AG10803 (cell line): Measurements from ENCODE around the gene RPS15.

ENCODE experiments used
- DNase-seq: peaks from one replicate; pipeline ENCODE4 v3.0.0; 2010; ENCODE audit warnings: low read depth
- H3K4me3 ChIP-seq: 2 replicates; pipeline ENCODE4 v1.5.1; 2011; ENCODE audit warnings: mild to moderate bottlenecking, low read length, control low read depth
- CTCF ChIP-seq: conservative IDR thresholded peaks from 2 replicates; pipeline ENCODE4 v1.5.1; 2011; ENCODE audit warnings: mild to moderate bottlenecking, low read length, control low read depth, inconsistent platforms

Gene RPS15

GRCh38 chr19:1406774-1407527, 31.2 kb upstream of the RPS15 start:
- peak; percentile 98 for DNase-seq
- H3K4me3 ChIP-seq: peak overlapping the region; percentile 67
- peak; percentile 48 for TF ChIP-seq CTCF

DNA sequence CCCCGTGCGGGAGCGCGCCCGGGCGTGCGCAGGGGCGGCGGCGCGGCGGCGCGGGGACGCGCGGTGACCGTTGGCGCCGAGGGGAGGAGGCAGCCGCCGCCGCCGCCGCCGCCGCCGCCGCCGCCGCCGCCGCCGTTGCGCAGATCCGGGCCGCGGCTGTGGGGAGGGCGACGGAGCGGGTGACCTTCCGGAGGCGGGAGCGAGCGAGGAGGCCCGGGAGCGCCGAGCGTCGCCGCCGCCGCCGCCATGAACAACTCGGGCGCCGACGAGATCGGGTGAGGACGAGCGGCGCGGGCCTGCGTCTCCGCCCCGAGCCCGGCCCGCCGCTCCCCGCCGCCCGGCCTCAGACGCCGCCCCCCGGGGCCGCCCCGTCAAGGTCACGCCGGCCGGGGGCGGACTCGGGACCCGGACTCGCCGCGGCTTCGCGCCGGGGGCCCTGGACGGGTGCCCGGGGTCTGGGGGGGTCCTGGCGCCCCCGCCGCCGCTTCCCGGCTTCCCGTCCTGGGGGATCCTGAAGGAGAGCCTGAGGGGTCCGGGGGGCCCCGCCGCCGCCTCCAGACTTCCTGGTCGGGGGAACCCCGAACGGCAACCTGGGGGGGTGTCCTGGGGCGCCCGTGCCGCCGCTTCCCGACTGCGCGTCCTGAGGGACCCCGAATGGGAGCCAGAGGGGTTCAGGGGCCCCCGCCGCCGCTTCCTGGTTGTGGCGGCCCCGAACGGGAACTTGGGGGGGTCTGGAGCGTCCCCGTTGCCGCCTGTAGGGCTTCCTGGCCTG, 30.5 kb upstream of the RPS15 start, which contains the start of gene DAZAP1:
TSS of gene DAZAP1 (plus strand) at position 59 of the 772 bp plus-strand sequence. CDS start at position 247, 188 bp downstream.
- peak within 1 kb of the TSS; percentile 75 for H3K4me3 ChIP-seq
- TF ChIP-seq CTCF: no peak
- DNase-seq: no peak

DNA sequence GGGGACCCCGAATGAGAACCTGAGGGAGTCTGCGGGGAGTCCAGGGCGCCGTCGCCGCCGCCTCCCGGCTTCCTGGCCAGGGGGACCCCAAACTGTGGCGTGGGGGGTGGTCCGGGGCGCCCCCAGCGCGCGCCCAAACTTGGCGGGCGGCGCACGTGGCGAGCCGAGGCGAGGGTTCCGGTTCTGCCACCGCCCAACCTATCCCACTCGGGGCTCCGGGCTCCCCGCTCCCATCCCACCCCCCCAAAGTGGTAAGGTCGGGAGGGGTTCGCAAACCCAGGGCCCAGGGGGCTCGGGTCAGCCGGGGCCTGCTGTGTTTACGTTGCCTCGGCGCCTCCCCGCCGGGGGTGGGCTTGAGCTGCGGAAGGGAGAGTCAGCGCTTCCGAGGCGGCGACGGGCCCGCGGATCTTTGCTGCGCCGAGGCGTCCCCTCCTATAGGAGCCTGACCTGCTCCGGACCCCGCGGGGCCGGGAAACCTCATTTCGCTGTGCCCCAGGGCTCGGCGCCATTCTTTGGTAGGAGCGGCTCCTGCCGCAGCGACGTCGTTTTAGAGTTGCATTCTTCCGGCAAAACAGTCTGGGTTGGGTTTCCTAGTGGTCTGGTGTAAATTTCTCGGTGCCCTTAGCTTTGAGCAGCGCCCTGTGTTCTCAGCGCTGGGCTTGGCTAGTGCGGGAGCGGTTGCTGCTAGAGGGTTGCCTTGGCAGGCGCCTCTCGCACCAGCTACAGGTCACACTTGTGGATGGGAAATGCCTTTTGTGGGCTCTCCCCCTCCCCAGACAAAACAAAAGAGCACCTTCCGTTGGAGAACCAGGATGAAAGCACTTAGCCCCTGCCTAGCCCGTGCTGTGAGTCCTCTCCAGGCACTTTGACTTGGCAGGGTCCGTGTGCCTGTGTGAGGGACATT, 29.6 kb upstream of the RPS15 start:
- H3K4me3 ChIP-seq: peak overlapping the region; percentile 75
- peak; percentile 64 for DNase-seq
- TF ChIP-seq CTCF: peak; percentile 3; the same call in 1 of the 2 replicates

- no peak for DNase-seq
- TF ChIP-seq CTCF: no peak
- H3K4me3 ChIP-seq: peak overlapping the region; percentile 75
Observed at GRCh38 chr19:1409204-1410005, 28.8 kb upstream of the RPS15 start.

- peak; percentile 24 for DNase-seq
- TF ChIP-seq CTCF: no peak
- peak overlapping the region; percentile 75 for H3K4me3 ChIP-seq
Observed at GRCh38 chr19:1410136-1410786, 27.9 kb upstream of the RPS15 start.

DNA sequence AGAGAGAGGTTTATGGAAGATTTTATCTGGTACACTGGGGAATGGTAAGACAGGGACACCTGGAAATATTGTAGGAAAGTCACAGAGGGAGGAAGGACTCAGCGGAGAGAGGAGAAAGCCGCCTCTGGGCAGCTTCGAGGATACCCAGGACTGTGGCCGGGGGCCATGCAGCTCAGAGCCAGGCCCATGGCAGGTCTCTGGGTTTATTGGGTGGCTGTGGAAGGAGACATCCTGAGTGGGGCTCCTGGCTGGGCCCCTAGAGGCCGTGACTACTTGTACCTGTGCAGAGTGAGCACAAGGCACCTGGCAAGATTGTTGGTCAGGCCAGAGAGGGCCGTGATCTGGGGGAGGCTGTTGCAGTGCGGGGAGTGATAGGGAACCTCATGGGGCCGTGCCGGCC, 27.4 kb upstream of the RPS15 start:
- DNase-seq: no peak
- H3K4me3 ChIP-seq: no peak overlapping the region
- TF ChIP-seq CTCF: no peak
